Activated T-cell treated with anti-CD3 and anti-CD28 coated beads, Interleukin-2, amount 50 U/mL, for 4 hours (primary cell): ENCODE data around the gene MAFG. TPM values are rescaled to one million over a fixed set of nuclear protein-coding genes. Genes with fewer than 3 reads are reported as not detected.

Source experiments
- ATAC-seq, 2 donors: fragments of 200-7000 bp; cut with Tn5 transposase; one replicate each; pipeline ENCODE4 v1.10.0; 2021
- DNase-seq: peaks from one replicate; pipeline ENCODE4 v3.0.0-alpha.2; 2020
- H3K27me3 Mint-ChIP-seq: one replicate; pipeline ENCODE4 v1.8.0; 2021; ENCODE audit warnings: low read depth, mixed read lengths
- H3K36me3 Mint-ChIP-seq: one replicate; pipeline ENCODE4 v1.8.0; 2022; ENCODE audit warnings: mixed read lengths; ENCODE audit not compliant: insufficient read depth
- H3K4me1 Mint-ChIP-seq: one replicate; pipeline ENCODE4 v1.8.0; 2021; ENCODE audit warnings: low read depth, mixed read lengths
- H3K4me3 Mint-ChIP-seq: one replicate; pipeline ENCODE4 v1.8.0; 2021; ENCODE audit warnings: mild to moderate bottlenecking, moderate library complexity, mixed read lengths
- H3K9me3 Mint-ChIP-seq: one replicate; pipeline ENCODE4 v1.8.0; 2021; ENCODE audit warnings: mixed read lengths
- total RNA-seq, 3 donors: library from RNA; stranded (reverse); gene quantifications; one replicate each; pipeline ENCODE4 v1.2.1, GENCODE V29; 2021

The MAFG gene
- total RNA-seq, 3 donors from 2014 or later, result 42.9 to 50.9 (median 43.4) TPM

GRCh38 chr17:81895400-81895799 lies 32.1 kb downstream of the MAFG start:
- no peaks in the 10 kb centered on the region for H3K27me3 Mint-ChIP-seq
- peaks cover 3% of the 10 kb centered on the region for H3K4me1 Mint-ChIP-seq
- no peaks in the 10 kb centered on the region for H3K9me3 Mint-ChIP-seq
- H3K4me3 Mint-ChIP-seq, result no peak overlapping the region
- no peak for DNase-seq
- H3K36me3 Mint-ChIP-seq, result peaks cover 27% of the 10 kb centered on the region
- ATAC-seq, result no peak

DNA sequence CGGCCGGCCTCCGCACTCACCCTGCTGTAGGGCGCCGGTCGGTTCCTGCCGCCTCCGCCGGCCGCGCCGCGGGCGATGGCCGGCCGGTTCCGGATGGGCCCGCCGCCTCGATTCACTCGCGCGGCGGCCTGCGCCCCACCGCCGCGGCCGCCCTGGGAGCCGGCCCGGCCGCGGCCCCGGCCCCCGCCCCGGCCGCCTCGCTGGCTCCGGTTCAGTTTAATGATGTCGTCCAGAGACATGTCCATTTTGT lies 36.3 kb downstream of the MAFG start:
- Mint-ChIP-seq H3K27me3 (no peaks in the 10 kb centered on the region), H3K36me3 (peaks cover 24% of the 10 kb centered on the region), H3K4me3 (peak overlapping the region; percentile 94), H3K9me3 (no peaks in the 10 kb centered on the region), H3K4me1 (peaks cover 22% of the 10 kb centered on the region)
- DNase-seq, result no peak
- ATAC-seq, result peak; percentile 7 to 15

DNA sequence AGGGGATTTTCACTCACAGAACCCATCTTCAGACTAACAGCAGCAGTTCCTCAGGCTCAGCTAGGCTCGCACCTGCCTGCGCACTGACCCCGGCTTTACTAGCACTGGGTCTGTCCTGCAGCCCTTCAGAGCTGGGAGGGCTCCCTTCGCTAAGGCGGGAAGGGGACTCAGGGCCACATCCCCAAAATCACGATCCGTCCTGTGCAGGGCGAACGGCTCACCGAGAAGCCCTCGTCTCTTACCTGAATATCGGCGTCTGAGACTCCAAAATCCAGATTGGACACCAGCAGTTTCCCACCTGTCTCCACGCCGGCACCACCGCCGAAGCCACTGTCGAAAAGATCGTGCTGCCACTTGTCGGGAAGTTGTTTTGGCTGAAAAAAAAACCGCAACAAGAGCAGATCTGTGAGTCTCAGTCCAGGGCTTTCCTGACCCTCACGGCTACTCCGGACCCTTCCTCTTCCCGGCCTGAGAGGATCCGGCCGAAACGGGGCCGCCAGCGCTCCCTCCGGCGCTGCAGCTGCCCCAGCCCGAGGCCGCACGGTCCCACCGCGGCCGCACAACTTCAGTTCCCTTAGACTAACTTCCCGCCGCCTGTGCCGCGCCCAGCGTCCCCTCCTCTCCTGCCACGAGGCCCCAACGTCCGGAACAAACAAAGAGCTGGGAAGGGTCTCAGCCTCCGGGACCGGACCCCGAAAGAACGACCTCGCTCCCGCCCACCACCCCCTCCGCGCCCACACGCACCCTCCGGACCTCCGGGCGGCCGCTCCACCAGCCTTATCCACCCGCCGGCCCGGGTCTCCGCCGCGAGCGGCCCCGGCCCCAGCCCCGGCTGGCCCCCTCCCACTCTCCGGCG lies 36.9 kb downstream of the MAFG start:
- ATAC-seq (peak in 1 of 2 donors; percentile 4), DNase-seq (no peak)
- Mint-ChIP-seq H3K9me3 (no peaks in the 10 kb centered on the region), H3K4me1 (peaks cover 22% of the 10 kb centered on the region), H3K27me3 (no peaks in the 10 kb centered on the region), H3K36me3 (peaks cover 25% of the 10 kb centered on the region), H3K4me3 (peak overlapping the region; percentile 88)

DNA sequence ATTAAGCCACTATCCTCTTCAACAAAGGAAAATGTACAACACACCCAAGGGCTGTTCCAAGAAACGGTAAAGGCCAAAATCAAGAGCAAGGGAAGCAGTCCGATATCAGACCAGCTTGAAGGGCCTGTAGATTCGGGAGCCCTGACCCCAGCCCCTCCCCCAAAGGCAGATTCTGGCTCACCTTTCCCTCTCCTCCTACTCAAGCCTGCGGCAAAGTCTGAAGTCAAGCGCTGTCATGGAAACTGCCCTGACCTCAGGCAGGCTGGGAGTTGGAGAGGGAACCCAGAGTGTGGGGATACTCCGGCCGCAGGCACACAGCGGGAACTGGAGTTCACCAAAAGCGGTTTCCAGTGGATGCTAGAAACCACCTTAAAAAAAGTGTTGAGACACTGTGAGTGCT lies 37.9 kb downstream of the MAFG start:
- peak overlapping the region; percentile 88 for H3K4me3 Mint-ChIP-seq
- H3K36me3 Mint-ChIP-seq, result peaks cover 29% of the 10 kb centered on the region
- ATAC-seq, result no peak
- no peak for DNase-seq
- H3K27me3 Mint-ChIP-seq, result no peaks in the 10 kb centered on the region
- no peaks in the 10 kb centered on the region for H3K9me3 Mint-ChIP-seq
- H3K4me1 Mint-ChIP-seq, result peaks cover 22% of the 10 kb centered on the region

GRCh38 chr17:81888988-81889595 lies 38.4 kb downstream of the MAFG start:
- peaks cover 30% of the 10 kb centered on the region for H3K36me3 Mint-ChIP-seq
- no peaks in the 10 kb centered on the region for H3K9me3 Mint-ChIP-seq
- H3K27me3 Mint-ChIP-seq, result no peaks in the 10 kb centered on the region
- peak overlapping the region; percentile 88 for H3K4me3 Mint-ChIP-seq
- ATAC-seq (no peak), DNase-seq (no peak)
- peaks cover 22% of the 10 kb centered on the region for H3K4me1 Mint-ChIP-seq

- no peak for ATAC-seq
- Mint-ChIP-seq H3K27me3 (no peaks in the 10 kb centered on the region), H3K9me3 (no peaks in the 10 kb centered on the region), H3K4me1 (peaks cover 22% of the 10 kb centered on the region), H3K36me3 (peaks cover 30% of the 10 kb centered on the region), H3K4me3 (peak overlapping the region; percentile 88)
- DNase-seq, result no peak
These were observed 39.2 kb downstream of the MAFG start for GRCh38 chr17:81888105-81888987.

DNA sequence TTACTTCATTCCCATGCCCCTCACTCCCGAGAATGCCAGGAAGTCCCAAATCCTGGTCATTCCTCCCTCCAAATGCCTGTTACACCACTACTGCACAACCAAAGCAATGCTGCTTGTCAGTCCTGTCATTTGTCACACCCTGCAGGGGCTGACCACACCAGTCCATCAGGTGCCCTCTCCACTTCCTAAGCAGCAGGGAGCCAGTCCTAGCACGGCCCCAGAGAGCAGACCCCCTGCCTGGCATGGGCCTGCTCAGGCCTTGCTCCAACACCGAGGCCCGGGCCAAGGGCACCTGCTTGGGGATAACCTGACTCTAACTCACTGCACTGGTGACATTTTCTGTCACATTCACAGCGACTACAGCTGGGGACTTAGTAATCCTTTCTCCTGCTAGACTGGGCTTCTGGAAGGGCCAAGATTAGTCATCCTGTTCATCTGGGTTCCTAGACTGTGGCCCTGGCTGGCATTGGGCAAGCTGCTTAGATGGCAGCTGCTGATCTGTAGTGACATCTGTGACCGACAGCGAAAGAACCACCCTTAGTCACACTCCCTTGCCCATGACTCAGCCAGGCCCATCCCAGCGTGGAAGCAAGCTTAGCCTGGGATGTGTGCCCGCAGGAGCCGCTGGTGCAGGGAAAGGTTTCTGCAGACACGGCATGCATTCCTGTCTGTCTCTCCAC lies 41.5 kb downstream of the MAFG start:
- Mint-ChIP-seq H3K9me3 (no peaks in the 10 kb centered on the region), H3K4me1 (peaks cover 20% of the 10 kb centered on the region), H3K36me3 (peaks cover 29% of the 10 kb centered on the region), H3K4me3 (no peak overlapping the region), H3K27me3 (no peaks in the 10 kb centered on the region)
- no peak for ATAC-seq
- no peak for DNase-seq

GRCh38 chr17:81885454-81885853 lies 42.1 kb downstream of the MAFG start:
- DNase-seq, result no peak
- ATAC-seq, result peak in 1 of 2 donors; percentile 12
- Mint-ChIP-seq H3K4me3 (no peak overlapping the region), H3K4me1 (peaks cover 19% of the 10 kb centered on the region), H3K9me3 (no peaks in the 10 kb centered on the region), H3K27me3 (no peaks in the 10 kb centered on the region), H3K36me3 (peaks cover 28% of the 10 kb centered on the region)

DNA sequence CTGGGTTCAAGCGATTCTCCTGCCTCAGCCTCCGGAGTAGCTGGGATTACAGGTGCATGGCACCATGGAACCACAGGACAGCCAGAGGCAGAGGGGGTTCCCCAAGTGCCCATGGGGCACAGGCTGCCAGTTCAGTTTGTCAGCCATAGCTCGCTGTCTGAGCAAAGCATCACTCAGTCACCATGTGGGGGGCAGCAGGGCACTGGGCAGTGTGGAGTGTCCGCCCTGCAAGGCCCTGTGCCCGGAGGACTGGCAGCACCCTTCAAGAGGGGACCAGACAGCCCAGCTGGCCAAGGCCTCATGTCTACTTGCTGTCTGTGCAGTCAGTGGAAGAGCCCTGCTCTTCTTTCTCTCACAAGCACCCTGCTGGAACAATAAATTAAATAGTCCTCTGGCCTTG lies 42.6 kb downstream of the MAFG start:
- peaks cover 14% of the 10 kb centered on the region for H3K4me1 Mint-ChIP-seq
- peaks cover 27% of the 10 kb centered on the region for H3K36me3 Mint-ChIP-seq
- H3K9me3 Mint-ChIP-seq, result no peaks in the 10 kb centered on the region
- peak; percentile 5 to 19 for ATAC-seq
- no peak for DNase-seq
- H3K4me3 Mint-ChIP-seq, result no peak overlapping the region
- H3K27me3 Mint-ChIP-seq, result no peaks in the 10 kb centered on the region

GRCh38 chr17:81884520-81884919 lies 43.0 kb downstream of the MAFG start:
- Mint-ChIP-seq H3K4me1 (peaks cover 12% of the 10 kb centered on the region), H3K27me3 (no peaks in the 10 kb centered on the region), H3K9me3 (no peaks in the 10 kb centered on the region), H3K4me3 (no peak overlapping the region), H3K36me3 (peaks cover 30% of the 10 kb centered on the region)
- ATAC-seq (peak; percentile 19 to 29), DNase-seq (no peak)

GRCh38 chr17:81879121-81879520 lies 48.4 kb downstream of the MAFG start:
- Mint-ChIP-seq H3K9me3 (no peaks in the 10 kb centered on the region), H3K4me3 (no peak overlapping the region), H3K36me3 (peaks cover 18% of the 10 kb centered on the region), H3K27me3 (no peaks in the 10 kb centered on the region), H3K4me1 (peaks cover 7% of the 10 kb centered on the region)
- no peak for DNase-seq
- ATAC-seq, result no peak

- Mint-ChIP-seq H3K9me3 (no peaks in the 10 kb centered on the region), H3K36me3 (peaks cover 18% of the 10 kb centered on the region), H3K4me1 (peaks cover 14% of the 10 kb centered on the region), H3K4me3 (no peak overlapping the region), H3K27me3 (no peaks in the 10 kb centered on the region)
- ATAC-seq (no peak), DNase-seq (no peak)
These were observed 49.2 kb downstream of the MAFG start for GRCh38 chr17:81878294-81878693.

- no peak for DNase-seq
- H3K36me3 Mint-ChIP-seq, result peaks cover 18% of the 10 kb centered on the region
- H3K9me3 Mint-ChIP-seq, result no peaks in the 10 kb centered on the region
- no peak overlapping the region for H3K4me3 Mint-ChIP-seq
- H3K27me3 Mint-ChIP-seq, result no peaks in the 10 kb centered on the region
- ATAC-seq, result no peak
- peaks cover 21% of the 10 kb centered on the region for H3K4me1 Mint-ChIP-seq
These were observed 50.0 kb downstream of the MAFG start for GRCh38 chr17:81877569-81877968.
